ENCODE results near the gene ZCCHC7. TPM values are rescaled to one million over a fixed set of nuclear protein-coding genes. Genes with fewer than 3 reads are reported as not detected.

The ZCCHC7 gene
- total RNA-seq, 1 donor from 2014 or later: 27.8 TPM

DNA sequence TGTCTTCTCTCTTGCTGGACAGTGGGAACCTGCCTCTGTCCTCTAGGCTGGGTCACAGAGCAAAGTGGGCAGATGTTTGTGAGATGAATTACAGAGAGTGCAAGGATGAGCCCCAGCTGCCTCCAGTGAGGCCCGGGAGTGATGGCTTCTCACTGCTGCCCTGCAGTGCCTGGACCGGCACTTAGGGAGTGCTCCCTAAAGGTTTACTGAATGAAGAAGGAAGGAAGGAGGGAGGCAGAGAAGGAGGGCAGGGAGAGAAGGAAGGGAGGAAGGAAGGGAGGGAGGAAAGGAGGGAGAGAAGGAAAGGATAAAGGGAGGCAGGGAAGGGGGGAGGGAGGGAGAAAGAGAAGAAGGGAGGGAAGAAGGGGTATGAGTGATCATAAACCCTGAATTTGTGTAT is 259.5 kb downstream of the ZCCHC7 start:
- Mint-ChIP-seq H3K27me3 (ENCODE audit: low read depth) (peaks cover 21% of the 10 kb centered on the region), H3K36me3 (peaks cover 2% of the 10 kb centered on the region), H3K4me3 (no peak overlapping the region), H3K27ac (no peak overlapping the region), H3K4me1 (no peaks in the 10 kb centered on the region), H3K9me3 (peaks cover 5% of the 10 kb centered on the region)
- DNase-seq (ENCODE audit: low spot score in 2 of 2, unreplicated experiment in 2 of 2): no peak
- TF ChIP-seq, protein P1, sequence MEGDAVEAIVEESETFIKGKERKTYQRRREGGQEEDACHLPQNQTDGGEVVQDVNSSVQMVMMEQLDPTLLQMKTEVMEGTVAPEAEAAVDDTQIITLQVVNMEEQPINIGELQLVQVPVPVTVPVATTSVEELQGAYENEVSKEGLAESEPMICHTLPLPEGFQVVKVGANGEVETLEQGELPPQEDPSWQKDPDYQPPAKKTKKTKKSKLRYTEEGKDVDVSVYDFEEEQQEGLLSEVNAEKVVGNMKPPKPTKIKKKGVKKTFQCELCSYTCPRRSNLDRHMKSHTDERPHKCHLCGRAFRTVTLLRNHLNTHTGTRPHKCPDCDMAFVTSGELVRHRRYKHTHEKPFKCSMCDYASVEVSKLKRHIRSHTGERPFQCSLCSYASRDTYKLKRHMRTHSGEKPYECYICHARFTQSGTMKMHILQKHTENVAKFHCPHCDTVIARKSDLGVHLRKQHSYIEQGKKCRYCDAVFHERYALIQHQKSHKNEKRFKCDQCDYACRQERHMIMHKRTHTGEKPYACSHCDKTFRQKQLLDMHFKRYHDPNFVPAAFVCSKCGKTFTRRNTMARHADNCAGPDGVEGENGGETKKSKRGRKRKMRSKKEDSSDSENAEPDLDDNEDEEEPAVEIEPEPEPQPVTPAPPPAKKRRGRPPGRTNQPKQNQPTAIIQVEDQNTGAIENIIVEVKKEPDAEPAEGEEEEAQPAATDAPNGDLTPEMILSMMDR (IDR thresholded peaks at IDR 0.05; ENCODE audit: unreplicated experiment): no peak

DNA sequence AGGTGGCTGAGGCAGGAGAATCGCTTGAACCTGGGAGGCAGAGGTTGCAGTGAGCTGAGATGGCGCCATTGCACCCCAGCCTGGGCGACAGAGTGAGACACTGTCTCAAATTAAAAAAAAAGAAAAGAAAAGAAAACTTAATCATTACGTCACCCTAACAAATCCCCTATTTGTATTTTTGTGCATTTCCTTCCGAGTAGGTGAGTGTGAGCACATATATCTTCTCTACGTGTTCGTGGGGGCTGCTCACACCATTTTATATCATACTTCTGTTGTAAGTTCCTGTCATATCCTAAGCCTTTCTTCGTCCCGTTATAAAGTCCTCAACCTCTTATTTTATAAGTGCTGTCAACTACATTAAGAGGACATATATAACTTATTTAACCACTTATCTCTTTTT is 260.2 kb downstream of the ZCCHC7 start:
- no peak overlapping the region for H3K4me3 Mint-ChIP-seq
- DNase-seq (ENCODE audit: low spot score in 2 of 2, unreplicated experiment in 2 of 2): no peak
- H3K9me3 Mint-ChIP-seq: peaks cover 5% of the 10 kb centered on the region
- TF ChIP-seq, protein P1 (IDR thresholded peaks at IDR 0.05; ENCODE audit: unreplicated experiment): no peak
- H3K27me3 Mint-ChIP-seq (ENCODE audit: low read depth): peaks cover 21% of the 10 kb centered on the region
- H3K4me1 Mint-ChIP-seq: no peaks in the 10 kb centered on the region
- no peak overlapping the region for H3K27ac Mint-ChIP-seq
- peaks cover 2% of the 10 kb centered on the region for H3K36me3 Mint-ChIP-seq

- Mint-ChIP-seq H3K9me3 (peaks cover 5% of the 10 kb centered on the region), H3K36me3 (peaks cover 2% of the 10 kb centered on the region), H3K27me3 (ENCODE audit: low read depth) (peaks cover 21% of the 10 kb centered on the region), H3K4me1 (no peaks in the 10 kb centered on the region), H3K4me3 (no peak overlapping the region), H3K27ac (no peak overlapping the region)
- TF ChIP-seq, protein P1 (IDR thresholded peaks at IDR 0.05; ENCODE audit: unreplicated experiment): no peak
- DNase-seq (ENCODE audit: low spot score in 2 of 2, unreplicated experiment in 2 of 2): no peak
Measured at GRCh38 chr9:37381094-37381741, 260.8 kb downstream of the ZCCHC7 start.

DNA sequence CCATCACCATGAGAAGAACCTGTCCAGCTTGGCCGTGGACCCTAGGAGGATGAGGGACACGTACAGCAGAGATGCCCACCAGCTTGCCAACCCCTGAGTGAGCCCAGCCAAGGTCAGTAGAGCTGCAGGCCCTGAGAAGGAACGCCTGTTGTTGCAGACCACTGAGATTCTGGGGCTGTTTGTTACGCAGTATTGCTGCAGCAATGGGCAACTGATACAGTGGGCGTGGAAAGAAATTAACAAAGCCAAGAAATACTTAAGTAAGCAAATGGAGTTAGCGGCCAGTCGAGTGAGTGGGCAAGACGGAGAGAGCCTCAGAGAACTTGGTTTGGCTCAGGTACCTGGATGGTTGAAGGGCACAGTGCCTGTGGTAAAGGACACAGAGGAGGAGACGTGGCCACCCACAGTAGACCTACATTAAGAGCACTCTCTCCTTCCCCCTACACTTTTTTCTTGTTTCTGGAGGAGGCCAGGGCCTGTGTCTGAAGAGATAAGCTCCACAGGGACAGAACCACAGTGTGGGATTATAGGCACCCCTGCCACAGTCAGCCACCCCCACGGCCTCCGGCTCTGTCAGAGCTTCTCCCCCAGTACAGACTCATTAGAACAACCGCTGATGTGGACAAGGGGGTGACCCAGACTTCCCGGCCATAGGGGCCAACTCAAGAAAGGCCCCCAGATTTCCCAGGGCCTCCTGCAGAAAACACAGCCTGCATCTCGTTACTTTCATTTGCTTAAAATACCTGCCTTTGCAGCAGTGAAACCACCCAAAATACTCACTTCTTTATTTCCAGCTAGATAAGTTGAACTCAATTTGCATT is 262.0 kb downstream of the ZCCHC7 start:
- no peak for DNase-seq (ENCODE audit: low spot score in 2 of 2, unreplicated experiment in 2 of 2)
- Mint-ChIP-seq H3K4me1 (no peaks in the 10 kb centered on the region), H3K4me3 (no peak overlapping the region), H3K27ac (no peak overlapping the region), H3K36me3 (peaks cover 2% of the 10 kb centered on the region), H3K9me3 (peaks cover 5% of the 10 kb centered on the region), H3K27me3 (ENCODE audit: low read depth) (peaks cover 15% of the 10 kb centered on the region)
- TF ChIP-seq, protein P1 (IDR thresholded peaks at IDR 0.05; ENCODE audit: unreplicated experiment): no peak

DNA sequence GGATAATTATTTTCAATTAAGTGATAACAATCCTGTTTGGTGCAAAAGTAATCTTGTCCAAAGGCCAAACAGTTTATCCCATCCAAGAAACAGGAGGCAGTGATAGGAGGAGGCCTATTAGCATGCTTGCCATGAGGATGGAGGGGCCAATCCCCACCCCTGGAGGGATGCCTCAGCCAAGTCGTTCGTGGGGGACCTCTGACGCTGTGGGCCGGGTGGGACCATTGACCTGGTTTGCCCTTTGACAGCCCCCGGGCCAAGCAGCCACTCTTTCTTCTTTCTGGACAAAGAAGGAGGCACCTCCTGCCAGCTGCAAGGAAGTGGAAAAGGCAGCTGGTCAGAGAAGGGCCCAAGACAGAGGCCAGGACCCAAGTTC is 262.6 kb downstream of the ZCCHC7 start:
- peaks cover 5% of the 10 kb centered on the region for H3K9me3 Mint-ChIP-seq
- no peak overlapping the region for H3K4me3 Mint-ChIP-seq
- no peaks in the 10 kb centered on the region for H3K4me1 Mint-ChIP-seq
- TF ChIP-seq, protein P1 (IDR thresholded peaks at IDR 0.05; ENCODE audit: unreplicated experiment): no peak
- peaks cover 14% of the 10 kb centered on the region for H3K27me3 Mint-ChIP-seq (ENCODE audit: low read depth)
- peaks cover 2% of the 10 kb centered on the region for H3K36me3 Mint-ChIP-seq
- no peak for DNase-seq (ENCODE audit: low spot score in 2 of 2, unreplicated experiment in 2 of 2)
- no peak overlapping the region for H3K27ac Mint-ChIP-seq

Measured in mesothelial cell of epicardium (in vitro differentiated cells).